Measurements from ENCODE around the gene NPR1. TPM values are rescaled to one million over a fixed set of nuclear protein-coding genes. Genes with fewer than 3 reads are reported as not detected.
"Not testable (repeated sequence)": the region's sequence is repeated elsewhere in the genome, so short reads cannot be mapped to it uniquely, and the experiment has no call there.

The NPR1 gene
- total RNA-seq, 2 donors from 2014 or later = 2.3 to 3.6 TPM

DNA sequence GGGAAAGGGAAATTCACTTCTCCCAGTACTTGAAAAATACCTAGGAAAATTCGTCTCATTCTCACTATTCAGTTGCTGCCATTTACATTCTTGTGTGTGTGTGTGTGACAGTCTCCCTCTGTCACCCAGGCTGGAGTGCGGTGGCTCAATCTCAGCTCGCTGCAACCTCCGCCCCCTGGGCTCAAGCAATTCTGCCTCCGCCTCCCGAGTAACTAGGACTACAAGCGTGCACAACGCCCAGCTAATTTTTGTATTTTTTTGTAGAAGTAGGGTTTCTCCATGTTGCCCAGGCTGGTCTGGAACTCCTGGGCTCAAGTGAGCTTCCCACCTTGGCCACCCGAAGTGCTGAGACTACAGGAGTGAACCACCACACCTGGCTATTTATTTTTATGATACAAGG lies 18.8 kb upstream of the NPR1 start:
- no peak for DNase-seq
- TF ChIP-seq, protein P1, sequence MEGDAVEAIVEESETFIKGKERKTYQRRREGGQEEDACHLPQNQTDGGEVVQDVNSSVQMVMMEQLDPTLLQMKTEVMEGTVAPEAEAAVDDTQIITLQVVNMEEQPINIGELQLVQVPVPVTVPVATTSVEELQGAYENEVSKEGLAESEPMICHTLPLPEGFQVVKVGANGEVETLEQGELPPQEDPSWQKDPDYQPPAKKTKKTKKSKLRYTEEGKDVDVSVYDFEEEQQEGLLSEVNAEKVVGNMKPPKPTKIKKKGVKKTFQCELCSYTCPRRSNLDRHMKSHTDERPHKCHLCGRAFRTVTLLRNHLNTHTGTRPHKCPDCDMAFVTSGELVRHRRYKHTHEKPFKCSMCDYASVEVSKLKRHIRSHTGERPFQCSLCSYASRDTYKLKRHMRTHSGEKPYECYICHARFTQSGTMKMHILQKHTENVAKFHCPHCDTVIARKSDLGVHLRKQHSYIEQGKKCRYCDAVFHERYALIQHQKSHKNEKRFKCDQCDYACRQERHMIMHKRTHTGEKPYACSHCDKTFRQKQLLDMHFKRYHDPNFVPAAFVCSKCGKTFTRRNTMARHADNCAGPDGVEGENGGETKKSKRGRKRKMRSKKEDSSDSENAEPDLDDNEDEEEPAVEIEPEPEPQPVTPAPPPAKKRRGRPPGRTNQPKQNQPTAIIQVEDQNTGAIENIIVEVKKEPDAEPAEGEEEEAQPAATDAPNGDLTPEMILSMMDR (IDR thresholded peaks at IDR 0.05) = no peak
- Histone ChIP-seq H3K4me3 (peak overlapping the region; percentile 67), H3K27ac (no peak overlapping the region), H3K27me3 (no peaks in the 10 kb centered on the region), H3K9ac (ENCODE audit: low read depth in 2 of 2, low read length in 2 of 2) (peak overlapping the region in 1 of 2 donors; percentile 87), H3K9me3 (no peaks in the 10 kb centered on the region), H3K4me1 (peaks cover 5% of the 10 kb centered on the region), H3K36me3 (peaks cover 14% of the 10 kb centered on the region)
- intact Hi-C loops (cut with DNase I) = loop anchor here (10.0 kb wide), 1 partner anchor 85 kb away; no protein-coding TSS in a partner anchor

DNA sequence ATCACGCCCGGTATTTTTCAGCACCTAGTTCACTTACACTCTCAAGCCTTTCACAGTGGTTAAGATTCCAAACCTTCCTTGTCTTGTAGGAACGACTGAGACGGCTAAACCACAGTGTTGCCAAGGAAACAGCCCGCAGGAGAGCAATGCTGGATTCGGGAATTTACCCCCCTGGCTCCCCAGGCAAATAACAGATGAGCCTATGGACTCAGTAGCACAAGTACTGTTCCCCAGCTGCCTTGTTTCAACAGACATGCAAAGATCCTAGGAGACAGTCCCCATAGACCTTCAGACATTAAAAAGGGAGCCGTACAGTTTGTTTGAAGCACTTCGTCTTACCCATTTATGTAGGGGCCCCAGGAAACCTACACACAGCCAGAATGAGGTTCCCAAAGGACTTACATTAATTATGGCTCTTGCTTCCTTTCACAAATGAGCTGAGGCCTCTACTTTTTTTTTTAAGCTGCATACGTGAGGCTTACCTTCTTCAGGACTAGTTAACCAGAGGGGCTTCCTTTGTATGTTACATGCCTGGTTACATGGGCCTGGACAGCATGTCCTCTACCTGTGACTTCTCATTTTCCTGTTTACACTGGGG lies 17.3 kb upstream of the NPR1 start:
- intact Hi-C loops (cut with DNase I) = loop anchor here (10.0 kb wide), 1 partner anchor 86 kb away; no protein-coding TSS in a partner anchor
- peaks cover 5% of the 10 kb centered on the region for H3K4me1 ChIP-seq
- no peak overlapping the region for H3K27ac ChIP-seq
- H3K4me3 ChIP-seq = no peak overlapping the region
- DNase-seq = no peak
- peaks cover 26% of the 10 kb centered on the region for H3K36me3 ChIP-seq
- no peaks in the 10 kb centered on the region for H3K27me3 ChIP-seq
- TF ChIP-seq, protein P1 (IDR thresholded peaks at IDR 0.05) = no peak
- H3K9me3 ChIP-seq = no peaks in the 10 kb centered on the region
- no peak overlapping the region for H3K9ac ChIP-seq (ENCODE audit: low read depth in 2 of 2, low read length in 2 of 2)

DNA sequence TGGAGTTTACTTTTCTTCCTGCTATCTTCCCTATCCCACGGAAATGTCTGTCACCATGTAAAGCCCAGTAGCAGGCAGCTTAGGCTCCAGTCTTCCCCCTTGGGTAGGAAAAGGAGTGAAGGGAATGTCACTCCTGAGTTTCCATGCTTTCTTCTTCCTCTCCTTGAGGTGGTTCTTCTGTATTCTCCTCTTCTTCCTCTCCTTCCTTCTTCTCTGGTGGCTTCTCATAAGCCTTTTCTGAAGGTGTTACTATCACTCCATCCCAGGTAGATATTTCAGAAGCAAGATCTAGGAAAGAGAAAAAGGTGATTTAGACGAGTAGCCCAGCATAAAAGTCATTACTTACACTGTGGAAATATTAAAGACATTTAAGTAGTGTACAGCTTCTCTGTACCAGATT lies 16.2 kb upstream of the NPR1 start:
- H3K27me3 ChIP-seq = no peaks in the 10 kb centered on the region
- H3K9ac ChIP-seq (ENCODE audit: low read depth in 2 of 2, low read length in 2 of 2) = no peak overlapping the region
- H3K4me1 ChIP-seq = peaks cover 5% of the 10 kb centered on the region
- DNase-seq = no peak
- peaks cover 37% of the 10 kb centered on the region for H3K36me3 ChIP-seq
- no peak overlapping the region for H3K4me3 ChIP-seq
- no peaks in the 10 kb centered on the region for H3K9me3 ChIP-seq
- intact Hi-C loops (cut with DNase I) = loop anchor here (10.0 kb wide), 1 partner anchor 87 kb away; no protein-coding TSS in a partner anchor
- H3K27ac ChIP-seq = no peak overlapping the region
- TF ChIP-seq, protein P1 (IDR thresholded peaks at IDR 0.05) = no peak

DNA sequence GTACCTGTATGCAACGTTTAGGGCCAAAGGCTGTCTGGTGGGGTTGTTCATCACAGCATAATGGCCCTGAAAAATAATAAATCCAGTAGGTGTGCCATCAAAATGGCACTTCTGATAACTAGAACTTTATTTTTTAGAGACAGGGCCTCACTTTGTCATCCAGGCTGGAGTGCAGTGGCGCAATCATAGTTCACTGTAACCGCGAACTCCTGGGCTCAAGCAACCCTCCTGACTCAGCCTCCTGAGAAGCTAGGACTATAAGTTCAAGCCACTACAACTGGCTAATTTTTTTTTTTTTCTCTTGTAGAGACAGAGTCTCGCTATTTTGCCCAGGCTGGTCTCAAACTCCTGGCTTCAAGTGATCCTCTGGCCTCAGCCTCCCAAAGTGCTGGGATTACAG lies 15.3 kb upstream of the NPR1 start:
- intact Hi-C loops (cut with DNase I) = loop anchor here (10.0 kb wide), 1 partner anchor 88 kb away; no protein-coding TSS in a partner anchor
- Histone ChIP-seq H3K4me1 (peaks cover 5% of the 10 kb centered on the region), H3K27ac (no peak overlapping the region)

DNA sequence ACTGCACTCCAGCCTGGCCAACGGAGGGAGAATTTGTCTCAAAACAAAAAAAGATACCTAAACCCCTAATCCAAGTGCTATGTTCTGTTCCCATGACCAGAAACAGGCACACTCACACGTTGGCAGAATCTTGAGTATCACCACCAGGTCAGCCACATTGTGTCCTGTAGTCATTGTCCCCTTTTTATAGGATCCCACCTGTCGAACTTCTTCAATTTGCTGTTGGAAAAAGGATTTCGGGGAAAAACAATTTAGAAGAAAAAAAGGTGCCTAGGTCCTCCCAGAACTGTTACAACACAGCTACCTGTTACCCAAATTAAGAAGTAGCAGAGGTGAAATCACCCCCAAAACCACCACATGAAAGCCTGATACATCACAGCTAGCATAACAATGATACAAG lies 11.0 kb upstream of the NPR1 start:
- no peaks in the 10 kb centered on the region for H3K9me3 ChIP-seq
- intact Hi-C loops (cut with DNase I) = loop anchor here (10.0 kb wide), 1 partner anchor 93 kb away; no protein-coding TSS in a partner anchor
- DNase-seq = no peak
- peaks cover 9% of the 10 kb centered on the region for H3K4me1 ChIP-seq
- TF ChIP-seq, protein P1 (IDR thresholded peaks at IDR 0.05) = no peak
- peaks cover 38% of the 10 kb centered on the region for H3K36me3 ChIP-seq
- H3K9ac ChIP-seq (ENCODE audit: low read depth in 2 of 2, low read length in 2 of 2) = no peak overlapping the region
- no peak overlapping the region for H3K27ac ChIP-seq
- H3K4me3 ChIP-seq = no peak overlapping the region
- no peaks in the 10 kb centered on the region for H3K27me3 ChIP-seq

More for the DNA sequence above, 15.3 kb upstream of the NPR1 start:
- Histone ChIP-seq H3K36me3 (peaks cover 38% of the 10 kb centered on the region), H3K9ac (ENCODE audit: low read depth in 2 of 2, low read length in 2 of 2) (no peak overlapping the region), H3K27me3 (no peaks in the 10 kb centered on the region), H3K4me3 (no peak overlapping the region), H3K9me3 (no peaks in the 10 kb centered on the region)
- no peak for DNase-seq
- TF ChIP-seq, protein P1 (IDR thresholded peaks at IDR 0.05) = no peak

DNA sequence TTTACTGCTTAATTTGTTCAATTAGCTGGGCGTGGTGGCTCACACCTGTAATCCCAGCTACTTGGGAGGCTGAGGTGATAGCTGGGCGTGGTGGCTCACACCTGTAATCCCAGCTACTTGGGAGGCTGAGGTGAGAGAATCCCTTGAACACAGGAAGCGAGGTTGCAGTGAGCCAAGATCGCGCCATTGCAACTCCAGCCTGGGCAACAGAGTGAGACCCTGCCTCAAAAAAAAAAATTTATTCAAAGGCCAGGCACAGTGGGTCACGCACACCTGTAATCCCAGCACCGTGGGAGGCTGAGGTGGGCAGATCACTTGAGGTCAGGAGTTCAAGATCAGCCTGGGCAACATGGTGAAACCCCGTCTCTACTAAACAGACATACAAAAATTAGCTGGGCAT lies 9.8 kb upstream of the NPR1 start:
- intact Hi-C loops (cut with DNase I) = loop anchor here (10.0 kb wide), 1 partner anchor 94 kb away; no protein-coding TSS in a partner anchor
- H3K4me1 ChIP-seq; H3K9ac ChIP-seq (ENCODE audit: low read depth in 2 of 2, low read length in 2 of 2); H3K9me3 ChIP-seq; H3K27me3 ChIP-seq; H3K4me3 ChIP-seq; H3K27ac ChIP-seq; DNase-seq: not testable (repeated sequence)
- peaks cover 30% of the 10 kb centered on the region for H3K36me3 ChIP-seq
